H1 (cell line): ENCODE data around the gene CGB3. TPM values are rescaled to one million over a fixed set of nuclear protein-coding genes. Genes with fewer than 3 reads are reported as not detected.

Source experiments
- CTCF ChIA-PET: fragments of 300-600 bp; sonication (Branson Sonifier 250); formaldehyde crosslinking; loops from one replicate; lab custom pipeline; 2021; ENCODE audit not compliant: partially characterized antibody; lab: Charles Lee
- POLR2A ChIA-PET: fragments of 300-600 bp; sonication (Branson Sonifier 250); formaldehyde crosslinking; loops from one replicate; lab custom pipeline; 2021; ENCODE audit warnings: inconsistent platforms; ENCODE audit not compliant: partially characterized antibody; lab: Charles Lee
- DNase-seq, 2 experiments: peaks; one replicate each; pipeline versions ENCODE4 v3.0.0 to v3.0.0-alpha.2; 2010 to 2022; ENCODE audit warnings: low spot score in 2 of 2, low read depth in 1 of 2, mixed read lengths in 1 of 2
- FAIRE-seq: peaks from 2 replicates; lab custom pipeline; 2011; peaks lifted over from hg19 to GRCh38; lab: Jason Lieb, UNC
- H2AFZ ChIP-seq: 2 replicates; pipeline ENCODE4 v1.8.1; 2012; ENCODE audit warnings: low read length, inconsistent platforms
- H2AK5ac ChIP-seq: 2 replicates; pipeline ENCODE4 v1.6.1; 2013; ENCODE audit warnings: low read depth, low read length
- H2BK120ac ChIP-seq: replicated peaks from 2 replicates; pipeline ENCODE3; 2013; ENCODE audit warnings: low read depth, low read length, inconsistent platforms
- H2BK12ac ChIP-seq: 2 replicates; pipeline ENCODE4 v1.6.1; 2013; ENCODE audit warnings: low read depth, low read length
- H2BK15ac ChIP-seq: 2 replicates; pipeline ENCODE4 v1.6.1; 2013; ENCODE audit warnings: low read length
- H2BK20ac ChIP-seq: 2 replicates; pipeline ENCODE4 v1.6.1; 2013; ENCODE audit warnings: low read length
- H2BK5ac ChIP-seq: 2 replicates; pipeline ENCODE4 v1.6.1; 2013; ENCODE audit warnings: low read depth, low read length
- H3K14ac ChIP-seq: 2 replicates; pipeline ENCODE4 v1.6.1; 2013; ENCODE audit warnings: inconsistent platforms; ENCODE audit not compliant: insufficient read length
- H3K18ac ChIP-seq: 2 replicates; pipeline ENCODE4 v1.6.1; 2013; ENCODE audit warnings: low read length; ENCODE audit errors: extremely low read depth
- H3K23ac ChIP-seq: 2 replicates; pipeline ENCODE4 v1.6.1; 2013; ENCODE audit warnings: inconsistent platforms; ENCODE audit not compliant: insufficient read length
- H3K23me2 ChIP-seq: 2 replicates; pipeline ENCODE4 v1.6.1; 2013; ENCODE audit warnings: low read depth, low read length
- H3K27ac ChIP-seq: 2 replicates; pipeline ENCODE4 v1.6.1; 2011; ENCODE audit warnings: low read depth, low read length, inconsistent platforms
- H3K27me3 ChIP-seq, 4 experiments: replicated peaks in 1 of 4; 1 replicate in 1 of 4; 2 replicates in 3 of 4; pipeline versions ENCODE4 v1.6.1 to v1.8.1; 2011 to 2013; ENCODE audit warnings: low read length in 3 of 4, mild to moderate bottlenecking in 3 of 4, inconsistent platforms in 2 of 4, mixed read lengths in 2 of 4, moderate library complexity in 1 of 4; ENCODE audit not compliant: control insufficient read depth in 3 of 4, insufficient read depth in 3 of 4; ENCODE audit errors: extremely low read depth in 1 of 4
- H3K36me3 ChIP-seq, 4 experiments: 2 replicates each; pipeline versions ENCODE4 v1.6.1 to v1.8.1; 2011 to 2013; ENCODE audit warnings: mild to moderate bottlenecking in 4 of 4, low read length in 3 of 4, moderate library complexity in 2 of 4, control low read depth in 1 of 4, inconsistent platforms in 1 of 4; ENCODE audit not compliant: insufficient read depth in 4 of 4, control insufficient read depth in 2 of 4
- H3K4ac ChIP-seq: replicated peaks from 2 replicates; pipeline ENCODE3; 2013; ENCODE audit warnings: low read length, low read depth, mixed read lengths, inconsistent platforms; ENCODE audit not compliant: insufficient read length
- H3K4me1 ChIP-seq, 4 experiments: replicated peaks in 1 of 4; 1 replicate in 1 of 4; 2 replicates in 3 of 4; pipeline versions ENCODE4 v1.6.1 to v1.8.1; 2011 to 2013; ENCODE audit warnings: low read length in 3 of 4, inconsistent platforms in 2 of 4, mixed read lengths in 1 of 4; ENCODE audit not compliant: insufficient read depth in 4 of 4, control insufficient read depth in 3 of 4
- H3K4me2 ChIP-seq, 2 experiments: 2 replicates each; pipeline versions ENCODE4 v1.6.1 to v1.8.1; 2011 to 2013; ENCODE audit warnings: low read depth in 2 of 2, low read length in 2 of 2, control low read depth in 1 of 2, inconsistent platforms in 1 of 2, mild to moderate bottlenecking in 1 of 2; ENCODE audit not compliant: insufficient read depth in 1 of 2
- H3K4me3 ChIP-seq, 4 experiments: fragments of 200-600, 300-600 bp in 1 of 4; sonication (generic), shearing (Covaris generic), sonication (Bioruptor Twin) in 1 of 4; 2 replicates each; pipeline versions ENCODE4 v1.5.1 to v1.8.1; 2011 to 2016; ENCODE audit warnings: low read length in 4 of 4, low read depth in 3 of 4, control low read depth in 2 of 4, inconsistent platforms in 2 of 4, mild to moderate bottlenecking in 2 of 4, mixed read lengths in 1 of 4, moderate library complexity in 1 of 4; ENCODE audit not compliant: insufficient read depth in 2 of 4; ENCODE audit errors: extremely low read depth in 1 of 4
- H3K56ac ChIP-seq: replicated peaks from 2 replicates; pipeline ENCODE3; 2013; ENCODE audit warnings: low read depth, mild to moderate bottlenecking, mixed read lengths, low read length, inconsistent platforms; ENCODE audit not compliant: insufficient read length
- H3K79me1 ChIP-seq: 2 replicates; pipeline ENCODE4 v1.6.1; 2013; ENCODE audit warnings: low read depth, low read length, control low read depth
- H3K79me2 ChIP-seq, 2 experiments: 2 replicates each; pipeline versions ENCODE4 v1.6.1 to v1.8.1; 2012 to 2013; ENCODE audit warnings: low read length in 2 of 2, mild to moderate bottlenecking in 2 of 2, inconsistent platforms in 1 of 2; ENCODE audit not compliant: insufficient read depth in 2 of 2, control insufficient read depth in 1 of 2
- H3K9ac ChIP-seq, 4 experiments: replicated peaks in 1 of 4; 1 replicate in 1 of 4; 2 replicates in 3 of 4; pipeline versions ENCODE4 v1.6.1 to v1.8.1; 2011 to 2013; ENCODE audit warnings: low read depth in 3 of 4, low read length in 3 of 4, control low read depth in 2 of 4, mild to moderate bottlenecking in 2 of 4, moderate library complexity in 2 of 4, inconsistent platforms in 1 of 4; ENCODE audit errors: extremely low read depth in 1 of 4
- H3K9me3 ChIP-seq, 2 experiments: 2 replicates each; pipeline versions ENCODE4 v1.6.1 to v1.8.1; 2012 to 2013; ENCODE audit warnings: mild to moderate bottlenecking in 2 of 2, moderate library complexity in 2 of 2, control low read depth in 1 of 2, inconsistent platforms in 1 of 2, low read depth in 1 of 2, low read length in 1 of 2, mixed read lengths in 1 of 2; ENCODE audit not compliant: insufficient read depth in 2 of 2
- H4K20me1 ChIP-seq, 2 experiments: replicated peaks in 1 of 2; 2 replicates each; pipeline versions ENCODE3 to v1.8.1; 2011 to 2013; ENCODE audit warnings: inconsistent platforms in 2 of 2, low read length in 2 of 2, mild to moderate bottlenecking in 1 of 2; ENCODE audit not compliant: insufficient read depth in 2 of 2, control insufficient read depth in 1 of 2
- H4K5ac ChIP-seq: 2 replicates; pipeline ENCODE4 v1.6.1; 2013; ENCODE audit warnings: low read length, low read depth, mixed read lengths, inconsistent platforms; ENCODE audit not compliant: insufficient read length
- H4K8ac ChIP-seq: 2 replicates; pipeline ENCODE4 v1.8.0; 2013; ENCODE audit warnings: mild to moderate bottlenecking, moderate library complexity, low read length, inconsistent platforms; ENCODE audit not compliant: insufficient read depth; ENCODE audit errors: extremely low read depth
- H4K91ac ChIP-seq: replicated peaks from 2 replicates; pipeline ENCODE3; 2013; ENCODE audit warnings: low read length, mixed read lengths, inconsistent platforms; ENCODE audit not compliant: insufficient read length
- CHD2 ChIP-seq: IDR thresholded peaks from 2 replicates; pipeline ENCODE4 v1.6.1; 2012; ENCODE audit warnings: low read length, improper control_type of control experiment
- CTBP2 ChIP-seq: IDR thresholded peaks from 2 replicates; pipeline ENCODE4 v1.7.0; 2011; ENCODE audit warnings: borderline replicate concordance, mild to moderate bottlenecking, moderate library complexity, mixed read lengths, low read length; ENCODE audit not compliant: insufficient read depth, insufficient read length
- MAX ChIP-seq: IDR thresholded peaks from 2 replicates; pipeline ENCODE4 v1.6.1; 2012; ENCODE audit warnings: inconsistent platforms
- SIX5 ChIP-seq: IDR thresholded peaks from 2 replicates; pipeline ENCODE4 v1.6.1; 2011; ENCODE audit warnings: mild to moderate bottlenecking, low read depth, low read length
- SP2 ChIP-seq: IDR thresholded peaks from 2 replicates; pipeline ENCODE4 v1.6.1; 2012; ENCODE audit warnings: mild to moderate bottlenecking, low read length, inconsistent platforms
- WGBS, 2 experiments: shearing (Covaris generic) in 1 of 2; methylation state at CpG; one replicate each; pipeline versions ENCODE4 v1.1.6 to v1.1.7; 2013 to 2015; ENCODE audit warnings: low lambda C conversion rate in 2 of 2, mixed read lengths in 2 of 2, inconsistent platforms in 1 of 2, low coverage in 1 of 2, missing lambda C conversion rate in 1 of 2; ENCODE audit not compliant: insufficient replicate concordance in 2 of 2, insufficient coverage in 1 of 2, insufficient read length in 1 of 2; ENCODE audit errors: extremely low coverage in 1 of 2, missing lambda C conversion rate in 1 of 2; 5-methylcytosine and 5-hydroxymethylcytosine counted together
- polyA plus RNA-seq, 7 experiments: library from polyadenylated mRNA; depleted of rRNA in 3 of 7; stranded (reverse) in 5 of 7; unstranded in 2 of 7; fragments of >200 nt in 5 of 7; fragments of 200-250 nt in 2 of 7; gene quantifications; 1 replicate in 5 of 7; 2 replicates in 1 of 7; 4 replicates in 1 of 7; pipeline versions ENCODE4 v1.2.1 to v1.2.3, GENCODE V29; 2011 to 2013; ENCODE audit warnings: missing spikeins in 2 of 7, mixed read lengths in 2 of 7
- total RNA-seq: library from RNA; stranded (reverse); fragmentation: NEBNext Ultra II Directional; extraction: Animal tissue kit (Norgen Biotek cat#: 25700); gene quantifications from 2 replicates; pipeline ENCODE4 v1.2.1, GENCODE V29; 2021

Gene CGB3
- total and polyA plus RNA-seq, 2 of the 8 experiments (the other 6 are each of a cell fraction or from before 2014, with no cell fraction given): not detected

GRCh38 chr19:49011194-49011593 lies 12.9 kb downstream of the CGB3 start:
- Histone ChIP-seq H2BK5ac (no peak overlapping the region), H3K79me2 (no peaks in the 10 kb centered on the region), H3K4me3 (no peak overlapping the region), H3K27ac (no peak overlapping the region), H2AFZ (no peak overlapping the region), H3K4me1 (no peaks in the 10 kb centered on the region), H4K8ac (no peak overlapping the region), H2AK5ac (no peak overlapping the region), H4K5ac (no peak overlapping the region), H3K27me3 (no peaks in the 10 kb centered on the region), H3K56ac (no peak overlapping the region), H4K91ac (no peak overlapping the region), H2BK12ac (no peak overlapping the region), H2BK15ac (no peak overlapping the region), H4K20me1 (peaks cover 3 to 9% of the 10 kb centered on the region in 2 experiments), H3K14ac (no peak overlapping the region), H3K23me2 (no peaks in the 10 kb centered on the region), H3K9ac (no peak overlapping the region), H2BK20ac (no peak overlapping the region), H2BK120ac (no peak overlapping the region), H3K4ac (no peak overlapping the region), H3K18ac (no peak overlapping the region), H3K9me3 (no peaks in the 10 kb centered on the region), H3K4me2 (no peak overlapping the region), H3K36me3 (peaks cover 15 to 42% (median 31%) of the 10 kb centered on the region in 4 experiments; a peak in 7 of 8 replicates), H3K79me1 (peaks cover 1% of the 10 kb centered on the region; the same call in 1 of the 2 replicates), H3K23ac (no peak overlapping the region)
- DNase-seq (no peak), FAIRE-seq (no peak)
- ChIA-PET CTCF (interaction anchor here (1.1 to 6.2 kb wide), 2 partner anchors 13 to 48 kb away, joined by 3 to 66 read pairs; no protein-coding TSS in a partner anchor), POLR2A (interaction anchor here (2.9 kb wide), 1 partner anchor 11 kb away, joined by 11 read pairs; no protein-coding TSS in a partner anchor)
- TF ChIP-seq CTBP2: no peak
- no peak for TF ChIP-seq SIX5
- TF ChIP-seq SP2: no peak
- no peak for TF ChIP-seq CHD2
- TF ChIP-seq MAX: no peak
- WGBS, 2 experiments: 89% methylated on average over 17 of the region's 17 CpGs; no CpG with 5 or more reads in 1 of the 2 experiments
